ENCODE results near the gene CCSER2. TPM values are rescaled to one million over a fixed set of nuclear protein-coding genes. Genes with fewer than 3 reads are reported as not detected.
A peak's percentile ranks its signal among the peaks of the same experiment; 100 is the strongest.

Gene CCSER2
- total RNA-seq, 6 experiments from 2014 or later, result 18.2 to 28.8 (median 25.9) TPM

- WGBS (ENCODE audit: insufficient coverage, low coverage, low lambda C conversion rate, missing lambda C conversion rate), result 35% methylated on average over 1 of the region's 1 CpG
- Histone ChIP-seq H3K27ac (no peak overlapping the region), H3K4me1 (peaks cover 0 to 22% (median 8%) of the 10 kb centered on the region in 4 donors), H3K36me3 (peaks cover 0 to 9% (median 0%) of the 10 kb centered on the region in 4 donors), H3K27me3 (no peaks in the 10 kb centered on the region), H3K4me3 (no peak overlapping the region), H3K9me3 (no peaks in the 10 kb centered on the region)
- no peak for DNase-seq
- TF ChIP-seq POLR2A (IDR thresholded peaks at IDR 0.05), result no peak
- TF ChIP-seq CTCF (IDR thresholded peaks at IDR 0.05), result no peak
- ATAC-seq, result peak in 1 of 4 donors; percentile 31
- intact Hi-C loops (cut with DNase I), result loop anchor here in 1 of 2 donors (5.0 kb wide), 1 partner anchor 47 kb away; no protein-coding TSS in a partner anchor
Observed at GRCh38 chr10:84370283-84370682, 41.9 kb downstream of the CCSER2 start.

- Histone ChIP-seq H3K4me1 (peaks cover 0 to 6% (median 2%) of the 10 kb centered on the region in 4 donors), H3K27ac (no peak overlapping the region), H3K9me3 (no peaks in the 10 kb centered on the region), H3K36me3 (peaks cover 0 to 9% (median 0%) of the 10 kb centered on the region in 4 donors), H3K4me3 (no peak overlapping the region), H3K27me3 (no peaks in the 10 kb centered on the region)
- WGBS (ENCODE audit: insufficient coverage, low coverage, low lambda C conversion rate, missing lambda C conversion rate), result 89% methylated on average over 2 of the region's 2 CpGs
- no peak for TF ChIP-seq CTCF (IDR thresholded peaks at IDR 0.05)
- DNase-seq, result no peak
- intact Hi-C loops (cut with DNase I), result loop anchor here in 1 of 2 donors (5.0 kb wide), 1 partner anchor 45 kb away; no protein-coding TSS in a partner anchor
- ATAC-seq, result no peak
Observed at GRCh38 chr10:84371944-84372343, 43.6 kb downstream of the CCSER2 start.

- no peak for TF ChIP-seq CTCF (IDR thresholded peaks at IDR 0.05)
- no peak for TF ChIP-seq POLR2A (IDR thresholded peaks at IDR 0.05)
- Histone ChIP-seq H3K36me3 (peaks cover 0 to 9% (median 0%) of the 10 kb centered on the region in 4 donors), H3K4me1 (peaks cover 0 to 6% (median 0%) of the 10 kb centered on the region in 4 donors), H3K4me3 (no peak overlapping the region), H3K27me3 (no peaks in the 10 kb centered on the region), H3K9me3 (no peaks in the 10 kb centered on the region), H3K27ac (no peak overlapping the region)
- ATAC-seq (no peak), DNase-seq (no peak)
- intact Hi-C loops (cut with DNase I), result loop anchor here in 1 of 2 donors (5.0 kb wide), 1 partner anchor 44 kb away; no protein-coding TSS in a partner anchor
- WGBS (ENCODE audit: insufficient coverage, low coverage, low lambda C conversion rate, missing lambda C conversion rate), result 70% methylated on average over 2 of the region's 2 CpGs
Observed at GRCh38 chr10:84373000-84373399, 44.6 kb downstream of the CCSER2 start.

- no peak overlapping the region for H3K27ac ChIP-seq
- ATAC-seq (no peak), DNase-seq (no peak)
- no peaks in the 10 kb centered on the region for H3K27me3 ChIP-seq
- TF ChIP-seq POLR2A (IDR thresholded peaks at IDR 0.05), result no peak
- TF ChIP-seq CTCF (IDR thresholded peaks at IDR 0.05), result no peak
- H3K9me3 ChIP-seq, result no peaks in the 10 kb centered on the region
- H3K4me3 ChIP-seq, result no peak overlapping the region
- 45% methylated on average over 2 of the region's 2 CpGs for WGBS (ENCODE audit: insufficient coverage, low coverage, low lambda C conversion rate, missing lambda C conversion rate)
- peaks cover 0 to 9% (median 0%) of the 10 kb centered on the region in 4 donors for H3K36me3 ChIP-seq
- intact Hi-C loops (cut with DNase I), result loop anchor here in 1 of 2 donors (5.0 kb wide), 1 partner anchor 43 kb away; no protein-coding TSS in a partner anchor
- peaks cover 0 to 6% (median 0%) of the 10 kb centered on the region in 4 donors for H3K4me1 ChIP-seq
Observed at GRCh38 chr10:84374455-84374854, 46.1 kb downstream of the CCSER2 start.

All from right lobe of liver (tissue), 6 donors.